Measurements from ENCODE around the gene ITIH6. TPM values are rescaled to one million over a fixed set of nuclear protein-coding genes. Genes with fewer than 3 reads are reported as not detected.
"Not testable (repeated sequence)": the region's sequence is repeated elsewhere in the genome, so short reads cannot be mapped to it uniquely, and the experiment has no call there.

The ITIH6 gene
- total RNA-seq, 4 donors from 2014 or later: not detected

- in situ Hi-C loops (cut with MboI; ENCODE audit: low pct_ligation_motif_present in 1 of 4, low pct_unique_long_range_greater_than_20kb in 1 of 4, low sequenced_read_pairs in 3 of 4): no loop called here
- TF ChIP-seq CTCF (IDR thresholded peaks at IDR 0.05) (no peak), POLR2AphosphoS5 (IDR thresholded peaks at IDR 0.05) (no peak), POLR2A (IDR thresholded peaks at IDR 0.05) (no peak), EP300 (IDR thresholded peaks at IDR 0.05; ENCODE audit: low read depth) (no peak)
- Histone ChIP-seq H3K4me3 (no peak overlapping the region), H3K27ac (no peak overlapping the region), H3K4me1 (no peaks in the 10 kb centered on the region), H3K27me3 (no peaks in the 10 kb centered on the region), H3K9me3 (no peaks in the 10 kb centered on the region), H3K36me3 (no peaks in the 10 kb centered on the region)
- intact Hi-C loops (cut with DNase I; ENCODE audit: low total_unique reads): no loop called here
- no peak for DNase-seq
- 58 to 81% methylated on average over 5 to 6 of the region's 6 CpGs for WGBS, 2 donors (ENCODE audit: low coverage in 1 of 2)
These were observed 22.0 kb downstream of the ITIH6 start for GRCh38 chrX:54776061-54776460.

- DNase-seq; intact Hi-C loops (cut with DNase I; ENCODE audit: low total_unique reads); H3K27ac ChIP-seq; H3K9me3 ChIP-seq; H3K4me3 ChIP-seq; H3K4me1 ChIP-seq; in situ Hi-C loops (cut with MboI; ENCODE audit: low pct_ligation_motif_present in 1 of 4, low pct_unique_long_range_greater_than_20kb in 1 of 4, low sequenced_read_pairs in 3 of 4); H3K36me3 ChIP-seq; H3K27me3 ChIP-seq: not testable (repeated sequence)
- WGBS, 2 donors (ENCODE audit: low coverage in 1 of 2): 25% methylated on average over 2 of the region's 2 CpGs; no CpG with 5 or more reads in 1 of the 2 donors
These were observed 23.5 kb downstream of the ITIH6 start for GRCh38 chrX:54774391-54775094.

GRCh38 chrX:54758114-54759055 is 39.7 kb downstream of the ITIH6 start:
- Histone ChIP-seq H3K27me3 (no peaks in the 10 kb centered on the region), H3K27ac (no peak overlapping the region), H3K4me1 (no peaks in the 10 kb centered on the region), H3K4me3 (no peak overlapping the region), H3K9me3 (no peaks in the 10 kb centered on the region), H3K36me3 (no peaks in the 10 kb centered on the region)
- intact Hi-C loops (cut with DNase I; ENCODE audit: low total_unique reads): no loop called here
- TF ChIP-seq CTCF (IDR thresholded peaks at IDR 0.05): no peak
- 68% methylated on average over 16 of the region's 21 CpGs; no CpG with 5 or more reads in 1 of the 2 donors for WGBS, 2 donors (ENCODE audit: low coverage in 1 of 2)
- DNase-seq: no peak
- in situ Hi-C loops (cut with MboI; ENCODE audit: low pct_ligation_motif_present in 1 of 4, low pct_unique_long_range_greater_than_20kb in 1 of 4, low sequenced_read_pairs in 3 of 4): no loop called here

- DNase-seq: no peak
- in situ Hi-C loops (cut with MboI; ENCODE audit: low pct_ligation_motif_present in 1 of 4, low pct_unique_long_range_greater_than_20kb in 1 of 4, low sequenced_read_pairs in 3 of 4) (no loop called here), intact Hi-C loops (cut with DNase I; ENCODE audit: low total_unique reads) (no loop called here)
- Histone ChIP-seq H3K9me3 (no peaks in the 10 kb centered on the region), H3K36me3 (no peaks in the 10 kb centered on the region), H3K27me3 (no peaks in the 10 kb centered on the region), H3K4me3 (no peak overlapping the region), H3K4me1 (no peaks in the 10 kb centered on the region), H3K27ac (no peak overlapping the region)
- no peak for TF ChIP-seq POLR2AphosphoS5 (IDR thresholded peaks at IDR 0.05)
- TF ChIP-seq EP300 (IDR thresholded peaks at IDR 0.05; ENCODE audit: low read depth): no peak
- TF ChIP-seq CTCF (IDR thresholded peaks at IDR 0.05): no peak
- no peak for TF ChIP-seq POLR2A (IDR thresholded peaks at IDR 0.05)
These were observed 43.2 kb downstream of the ITIH6 start for GRCh38 chrX:54754854-54755253.

All from transverse colon (tissue), 4 donors.